GM12873 (cell line): ENCODE data around the gene B4GALT5.

Source experiments
- CTCF ChIP-seq: IDR thresholded peaks from 2 replicates; pipeline ENCODE4 v1.5.1; 2012; ENCODE audit warnings: low read depth, mild to moderate bottlenecking, moderate library complexity, low read length, control low read depth; ENCODE audit not compliant: insufficient read depth; ENCODE audit errors: missing control alignments

The B4GALT5 gene

GRCh38 chr20:49712646-49712995 lies 1.1 kb downstream of the B4GALT5 start:
- TF ChIP-seq CTCF, result no peak

GRCh38 chr20:49712118-49712517 lies 1.6 kb downstream of the B4GALT5 start:
- no peak for TF ChIP-seq CTCF

GRCh38 chr20:49711667-49711987 lies 2.1 kb downstream of the B4GALT5 start:
- TF ChIP-seq CTCF, result no peak

- no peak for TF ChIP-seq CTCF
Observed at GRCh38 chr20:49710971-49711666, 2.6 kb downstream of the B4GALT5 start.

- no peak for TF ChIP-seq CTCF
Observed at GRCh38 chr20:49707118-49707517, 6.6 kb downstream of the B4GALT5 start.

- no peak for TF ChIP-seq CTCF
Observed at GRCh38 chr20:49706630-49707091, 7.0 kb downstream of the B4GALT5 start.

GRCh38 chr20:49705358-49705757 lies 8.3 kb downstream of the B4GALT5 start:
- no peak for TF ChIP-seq CTCF

- no peak for TF ChIP-seq CTCF
Observed at GRCh38 chr20:49704932-49705336, 8.7 kb downstream of the B4GALT5 start.
